ENCODE data around the gene TRAF3IP3. TPM values are rescaled to one million over a fixed set of nuclear protein-coding genes. Genes with fewer than 3 reads are reported as not detected.
A peak's percentile ranks its signal among the peaks of the same experiment; 100 is the strongest.
"Not testable (repeated sequence)": the region's sequence is repeated elsewhere in the genome, so short reads cannot be mapped to it uniquely, and the experiment has no call there.

The TRAF3IP3 gene
- total RNA-seq, 4 donors from 2014 or later = 0.77 to 5.7 (median 3.5) TPM

DNA sequence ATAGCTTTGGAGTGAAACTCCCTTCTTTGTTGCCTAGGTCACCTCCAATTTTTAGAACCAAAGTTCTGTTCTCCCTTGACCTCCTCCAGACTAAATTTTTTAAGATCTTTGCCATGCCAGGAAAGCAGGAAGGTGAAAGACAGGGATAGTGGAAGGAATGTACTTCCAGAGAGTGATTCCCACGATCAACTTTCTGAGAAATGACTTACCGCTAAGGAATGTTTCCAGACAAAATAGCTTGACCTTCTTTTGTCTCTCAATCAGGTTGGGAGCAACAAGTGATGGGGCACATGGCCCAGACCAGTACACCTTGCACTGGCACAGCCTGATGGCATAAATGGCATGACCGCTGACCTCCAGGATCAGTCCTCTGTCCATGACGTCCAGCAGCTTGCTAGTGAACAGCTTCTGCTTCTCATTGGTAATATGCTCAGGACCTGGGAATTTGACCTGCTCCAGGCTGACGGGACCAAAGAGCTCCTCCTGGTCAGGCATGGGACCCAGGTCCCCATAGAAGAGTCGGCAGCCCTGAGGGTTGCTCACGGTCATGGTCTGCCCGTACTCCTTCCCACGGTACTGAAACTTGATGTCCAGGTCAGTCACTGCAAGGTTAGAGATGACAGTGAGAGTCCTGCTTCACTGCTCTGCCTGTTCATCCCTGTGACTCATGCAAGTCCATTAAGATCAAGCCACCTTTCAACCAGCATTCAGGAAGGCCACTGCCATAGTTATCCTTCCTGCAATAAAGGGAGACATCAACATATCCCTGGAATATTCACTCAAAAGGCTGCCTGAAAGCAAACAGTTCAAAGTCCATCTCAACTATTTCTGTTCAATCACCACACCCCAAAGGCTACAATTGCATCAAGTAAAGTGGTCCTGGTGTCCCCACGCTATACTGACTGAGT, 34.7 kb downstream of the TRAF3IP3 start:
- Histone ChIP-seq H3K27me3 (no peaks in the 10 kb centered on the region), H3K4me1 (peaks cover 4 to 28% (median 7%) of the 10 kb centered on the region in 3 donors), H3K36me3 (no peaks in the 10 kb centered on the region), H3K27ac (no peak overlapping the region), H3K4me3 (no peak overlapping the region), H3K9me3 (no peaks in the 10 kb centered on the region)
- 58 to 73% methylated on average over 2 to 3 of the region's 10 CpGs for WGBS, 2 donors (ENCODE audit: low coverage in 1 of 2)
- TF ChIP-seq EP300 (IDR thresholded peaks at IDR 0.05) = no peak
- no peak for TF ChIP-seq POLR2AphosphoS5 (IDR thresholded peaks at IDR 0.05)
- TF ChIP-seq POLR2A (IDR thresholded peaks at IDR 0.05) = no peak
- TF ChIP-seq, protein P1, sequence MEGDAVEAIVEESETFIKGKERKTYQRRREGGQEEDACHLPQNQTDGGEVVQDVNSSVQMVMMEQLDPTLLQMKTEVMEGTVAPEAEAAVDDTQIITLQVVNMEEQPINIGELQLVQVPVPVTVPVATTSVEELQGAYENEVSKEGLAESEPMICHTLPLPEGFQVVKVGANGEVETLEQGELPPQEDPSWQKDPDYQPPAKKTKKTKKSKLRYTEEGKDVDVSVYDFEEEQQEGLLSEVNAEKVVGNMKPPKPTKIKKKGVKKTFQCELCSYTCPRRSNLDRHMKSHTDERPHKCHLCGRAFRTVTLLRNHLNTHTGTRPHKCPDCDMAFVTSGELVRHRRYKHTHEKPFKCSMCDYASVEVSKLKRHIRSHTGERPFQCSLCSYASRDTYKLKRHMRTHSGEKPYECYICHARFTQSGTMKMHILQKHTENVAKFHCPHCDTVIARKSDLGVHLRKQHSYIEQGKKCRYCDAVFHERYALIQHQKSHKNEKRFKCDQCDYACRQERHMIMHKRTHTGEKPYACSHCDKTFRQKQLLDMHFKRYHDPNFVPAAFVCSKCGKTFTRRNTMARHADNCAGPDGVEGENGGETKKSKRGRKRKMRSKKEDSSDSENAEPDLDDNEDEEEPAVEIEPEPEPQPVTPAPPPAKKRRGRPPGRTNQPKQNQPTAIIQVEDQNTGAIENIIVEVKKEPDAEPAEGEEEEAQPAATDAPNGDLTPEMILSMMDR (IDR thresholded peaks at IDR 0.05) = no peak
- no peak for ATAC-seq

DNA sequence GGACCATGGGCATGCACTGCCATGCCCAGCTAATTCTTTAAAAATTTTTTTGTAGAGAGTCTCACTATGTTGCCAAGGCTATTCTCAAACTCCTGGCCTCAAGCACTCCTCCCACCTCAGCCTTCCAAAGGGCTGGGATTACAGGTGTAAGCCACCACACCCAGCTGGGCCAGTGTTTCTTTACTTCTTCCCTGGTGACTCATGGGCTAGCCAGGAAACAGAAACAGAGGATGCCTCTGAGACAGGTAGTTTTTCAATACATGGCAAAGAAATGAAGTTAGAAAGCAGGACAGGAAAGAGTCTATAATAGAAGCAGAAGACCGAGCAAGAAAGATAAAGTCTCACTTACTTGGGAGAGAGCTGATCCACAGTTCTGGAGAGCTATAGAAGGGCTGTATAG, 36.1 kb downstream of the TRAF3IP3 start:
- ATAC-seq = no peak
- no peak for TF ChIP-seq POLR2AphosphoS5 (IDR thresholded peaks at IDR 0.05)
- TF ChIP-seq POLR2A (IDR thresholded peaks at IDR 0.05) = no peak
- TF ChIP-seq, protein P1 (IDR thresholded peaks at IDR 0.05) = no peak
- TF ChIP-seq EP300 (IDR thresholded peaks at IDR 0.05) = no peak
- no peaks in the 10 kb centered on the region for H3K27me3 ChIP-seq
- H3K4me1 ChIP-seq = peaks cover 4 to 19% (median 7%) of the 10 kb centered on the region in 3 donors
- no peak overlapping the region for H3K27ac ChIP-seq
- no peaks in the 10 kb centered on the region for H3K36me3 ChIP-seq
- no peak overlapping the region for H3K4me3 ChIP-seq
- 71% methylated on average over 1 of the region's 1 CpG; no CpG with 5 or more reads in 1 of the 2 donors for WGBS, 2 donors (ENCODE audit: low coverage in 1 of 2)
- H3K9me3 ChIP-seq = no peaks in the 10 kb centered on the region

DNA sequence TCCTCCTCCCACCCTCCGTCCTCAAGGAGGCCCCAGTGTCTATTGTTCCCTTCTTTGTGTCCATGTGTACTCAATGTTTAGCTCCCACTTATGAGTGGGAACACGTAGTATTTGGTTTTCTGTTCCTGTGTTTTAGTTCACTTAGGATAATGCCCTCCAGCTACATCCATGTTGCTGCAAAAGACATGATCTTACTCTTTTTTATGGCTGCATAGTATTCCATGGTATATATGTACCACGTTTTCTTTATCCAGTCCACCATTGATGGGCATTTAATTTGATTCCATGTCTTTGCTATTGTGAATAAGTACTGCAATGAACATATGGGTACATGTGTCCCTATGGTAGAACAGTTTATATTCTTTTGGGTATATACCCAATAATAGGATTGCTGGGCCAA, 37.9 kb downstream of the TRAF3IP3 start:
- H3K4me3 ChIP-seq, H3K27me3 ChIP-seq, ATAC-seq, H3K4me1 ChIP-seq, H3K27ac ChIP-seq, H3K36me3 ChIP-seq, H3K9me3 ChIP-seq: not testable (repeated sequence)
- WGBS, 2 donors (ENCODE audit: low coverage in 1 of 2) = 86 to 96% methylated on average over 3 of the region's 3 CpGs

DNA sequence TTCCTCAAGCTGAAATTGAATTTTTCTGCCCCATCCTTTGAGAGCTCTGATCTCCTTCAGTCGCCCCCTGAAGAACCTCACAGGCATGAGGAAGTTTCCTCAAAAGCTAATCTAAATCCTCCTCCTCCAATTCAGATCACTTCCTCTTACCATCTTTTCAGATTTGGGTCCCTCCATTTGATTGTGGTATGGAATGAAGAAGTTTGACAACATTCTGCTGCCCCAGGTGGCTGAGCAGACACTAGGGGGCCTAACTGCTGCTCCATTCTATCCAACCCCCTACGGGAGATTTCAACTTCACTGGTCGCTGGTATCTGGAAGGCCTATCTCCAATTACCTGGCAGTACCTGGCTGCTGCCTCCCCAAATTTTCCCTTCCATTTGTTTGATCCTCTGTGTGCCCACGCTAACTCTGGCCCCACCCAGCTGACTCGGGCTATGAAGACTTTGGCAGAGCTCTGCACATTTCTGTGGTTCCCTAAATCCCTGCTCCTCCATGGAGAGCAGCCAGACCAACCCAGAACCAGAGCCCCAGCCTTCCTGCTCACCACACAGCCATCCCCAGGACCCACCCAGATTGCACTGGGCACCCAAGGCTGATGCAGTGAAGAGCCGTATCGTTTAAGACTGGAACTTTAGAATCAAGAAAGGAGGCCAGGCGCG, 42.3 kb downstream of the TRAF3IP3 start:
- Histone ChIP-seq H3K27ac (no peak overlapping the region), H3K36me3 (no peaks in the 10 kb centered on the region), H3K4me3 (no peak overlapping the region), H3K9me3 (no peaks in the 10 kb centered on the region), H3K4me1 (peaks cover 0 to 12% (median 0%) of the 10 kb centered on the region in 3 donors), H3K27me3 (no peaks in the 10 kb centered on the region)
- ATAC-seq = no peak
- TF ChIP-seq EP300 (IDR thresholded peaks at IDR 0.05) (no peak), POLR2A (IDR thresholded peaks at IDR 0.05) (no peak), POLR2AphosphoS5 (IDR thresholded peaks at IDR 0.05) (no peak)
- TF ChIP-seq, protein P1 (IDR thresholded peaks at IDR 0.05) = no peak
- WGBS, 2 donors (ENCODE audit: low coverage in 1 of 2) = 73 to 84% methylated on average over 4 to 7 of the region's 9 CpGs

DNA sequence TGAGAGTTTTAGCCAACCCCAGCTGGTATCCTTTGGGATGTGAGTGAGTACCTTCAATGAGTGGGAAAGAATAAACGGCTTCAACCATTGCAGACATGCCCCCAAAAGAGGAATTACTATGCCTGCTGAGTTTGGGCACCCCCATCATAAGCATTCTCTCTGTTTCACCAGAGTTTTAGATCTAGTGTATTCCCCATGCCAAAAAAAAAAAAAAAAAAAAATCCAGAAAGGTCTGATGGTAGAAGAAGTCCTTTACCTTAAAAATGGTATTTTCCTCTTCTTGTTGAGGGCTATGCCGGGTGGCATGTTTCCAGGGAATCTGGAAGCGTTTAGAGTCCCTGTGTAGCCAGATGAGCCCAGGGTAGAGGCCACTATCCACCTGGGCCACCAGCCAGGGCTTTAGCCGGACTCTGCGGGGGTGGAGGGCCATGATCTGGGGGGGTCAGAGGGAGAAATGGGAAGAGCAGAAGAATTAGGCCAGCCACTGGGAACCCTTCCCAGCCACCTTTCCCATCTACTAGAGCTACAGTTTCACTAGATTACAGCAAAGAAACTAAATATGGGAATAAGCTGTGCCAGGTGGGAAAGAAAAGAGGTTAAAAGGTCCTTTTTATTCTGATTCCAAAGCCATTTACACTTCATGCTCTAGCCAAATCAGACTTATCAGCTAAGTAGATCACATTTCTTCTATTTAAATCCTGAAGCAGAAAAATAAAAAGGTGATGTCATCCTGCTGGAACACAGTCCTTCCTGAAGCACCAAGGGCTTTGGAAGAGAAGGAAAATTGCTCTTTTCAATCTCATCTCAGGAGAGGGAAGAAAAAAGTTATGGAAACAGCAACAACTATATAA, 45.4 kb downstream of the TRAF3IP3 start:
- H3K36me3 ChIP-seq = no peaks in the 10 kb centered on the region
- peaks cover 0 to 23% (median 0%) of the 10 kb centered on the region in 3 donors for H3K4me1 ChIP-seq
- H3K27ac ChIP-seq = peak overlapping the region in 1 of 4 donors; percentile 23
- H3K27me3 ChIP-seq = no peaks in the 10 kb centered on the region
- 45 to 48% methylated on average over 4 to 5 of the region's 5 CpGs for WGBS, 2 donors (ENCODE audit: low coverage in 1 of 2)
- ATAC-seq = no peak
- no peaks in the 10 kb centered on the region for H3K9me3 ChIP-seq
- TF ChIP-seq POLR2AphosphoS5 (IDR thresholded peaks at IDR 0.05) = no peak
- no peak for TF ChIP-seq EP300 (IDR thresholded peaks at IDR 0.05)
- TF ChIP-seq, protein P1 (IDR thresholded peaks at IDR 0.05) = no peak
- TF ChIP-seq POLR2A (IDR thresholded peaks at IDR 0.05) = no peak
- H3K4me3 ChIP-seq = no peak overlapping the region
